ENCODE results near the gene ARCN1.

- TF ChIP-seq, protein P1, sequence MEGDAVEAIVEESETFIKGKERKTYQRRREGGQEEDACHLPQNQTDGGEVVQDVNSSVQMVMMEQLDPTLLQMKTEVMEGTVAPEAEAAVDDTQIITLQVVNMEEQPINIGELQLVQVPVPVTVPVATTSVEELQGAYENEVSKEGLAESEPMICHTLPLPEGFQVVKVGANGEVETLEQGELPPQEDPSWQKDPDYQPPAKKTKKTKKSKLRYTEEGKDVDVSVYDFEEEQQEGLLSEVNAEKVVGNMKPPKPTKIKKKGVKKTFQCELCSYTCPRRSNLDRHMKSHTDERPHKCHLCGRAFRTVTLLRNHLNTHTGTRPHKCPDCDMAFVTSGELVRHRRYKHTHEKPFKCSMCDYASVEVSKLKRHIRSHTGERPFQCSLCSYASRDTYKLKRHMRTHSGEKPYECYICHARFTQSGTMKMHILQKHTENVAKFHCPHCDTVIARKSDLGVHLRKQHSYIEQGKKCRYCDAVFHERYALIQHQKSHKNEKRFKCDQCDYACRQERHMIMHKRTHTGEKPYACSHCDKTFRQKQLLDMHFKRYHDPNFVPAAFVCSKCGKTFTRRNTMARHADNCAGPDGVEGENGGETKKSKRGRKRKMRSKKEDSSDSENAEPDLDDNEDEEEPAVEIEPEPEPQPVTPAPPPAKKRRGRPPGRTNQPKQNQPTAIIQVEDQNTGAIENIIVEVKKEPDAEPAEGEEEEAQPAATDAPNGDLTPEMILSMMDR (IDR thresholded peaks at IDR 0.05 in 2 of 3, conservative IDR thresholded peaks at IDR 0.05 in 1 of 3; ENCODE audit: insufficient read depth in 2 of 3, low read depth in 1 of 3, low read length in 3 of 3): no peak
- TF ChIP-seq C11orf30 (IDR thresholded peaks at IDR 0.05; ENCODE audit: low read depth) (no peak), POLR2A (conservative IDR thresholded peaks at IDR 0.05) (no peak), TFAM (CRISPR knock-in tag; conservative IDR thresholded peaks at IDR 0.05) (no peak), USF2 (CRISPR knock-in tag; IDR thresholded peaks at IDR 0.05) (no peak), ZBTB12 (CRISPR knock-in tag; IDR thresholded peaks at IDR 0.05) (no peak), MGA (IDR thresholded peaks at IDR 0.05) (no peak), CBX8 (IDR thresholded peaks at IDR 0.05; ENCODE audit: borderline replicate concordance, extremely low read depth, low read depth, low read length, poor library complexity, severe bottlenecking) (no peak), ZNF707 (CRISPR knock-in tag; conservative IDR thresholded peaks at IDR 0.05) (no peak), ZBTB8A (IDR thresholded peaks at IDR 0.05; ENCODE audit: partially characterized antibody) (no peak), TCF7 (IDR thresholded peaks at IDR 0.05; ENCODE audit: borderline replicate concordance) (no peak)
- TF ChIP-seq, protein P2, sequence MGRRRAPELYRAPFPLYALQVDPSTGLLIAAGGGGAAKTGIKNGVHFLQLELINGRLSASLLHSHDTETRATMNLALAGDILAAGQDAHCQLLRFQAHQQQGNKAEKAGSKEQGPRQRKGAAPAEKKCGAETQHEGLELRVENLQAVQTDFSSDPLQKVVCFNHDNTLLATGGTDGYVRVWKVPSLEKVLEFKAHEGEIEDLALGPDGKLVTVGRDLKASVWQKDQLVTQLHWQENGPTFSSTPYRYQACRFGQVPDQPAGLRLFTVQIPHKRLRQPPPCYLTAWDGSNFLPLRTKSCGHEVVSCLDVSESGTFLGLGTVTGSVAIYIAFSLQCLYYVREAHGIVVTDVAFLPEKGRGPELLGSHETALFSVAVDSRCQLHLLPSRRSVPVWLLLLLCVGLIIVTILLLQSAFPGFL (CRISPR knock-in tag; IDR thresholded peaks at IDR 0.05): no peak
- TF ChIP-seq, protein P3, sequence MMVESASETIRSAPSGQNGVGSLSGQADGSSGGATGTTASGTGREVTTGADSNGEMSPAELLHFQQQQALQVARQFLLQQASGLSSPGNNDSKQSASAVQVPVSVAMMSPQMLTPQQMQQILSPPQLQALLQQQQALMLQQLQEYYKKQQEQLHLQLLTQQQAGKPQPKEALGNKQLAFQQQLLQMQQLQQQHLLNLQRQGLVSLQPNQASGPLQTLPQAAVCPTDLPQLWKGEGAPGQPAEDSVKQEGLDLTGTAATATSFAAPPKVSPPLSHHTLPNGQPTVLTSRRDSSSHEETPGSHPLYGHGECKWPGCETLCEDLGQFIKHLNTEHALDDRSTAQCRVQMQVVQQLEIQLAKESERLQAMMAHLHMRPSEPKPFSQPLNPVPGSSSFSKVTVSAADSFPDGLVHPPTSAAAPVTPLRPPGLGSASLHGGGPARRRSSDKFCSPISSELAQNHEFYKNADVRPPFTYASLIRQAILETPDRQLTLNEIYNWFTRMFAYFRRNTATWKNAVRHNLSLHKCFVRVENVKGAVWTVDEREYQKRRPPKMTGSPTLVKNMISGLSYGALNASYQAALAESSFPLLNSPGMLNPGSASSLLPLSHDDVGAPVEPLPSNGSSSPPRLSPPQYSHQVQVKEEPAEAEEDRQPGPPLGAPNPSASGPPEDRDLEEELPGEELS (CRISPR knock-in tag; IDR thresholded peaks at IDR 0.05; ENCODE audit: borderline replicate concordance): no peak
- TF ChIP-seq, protein P4, sequence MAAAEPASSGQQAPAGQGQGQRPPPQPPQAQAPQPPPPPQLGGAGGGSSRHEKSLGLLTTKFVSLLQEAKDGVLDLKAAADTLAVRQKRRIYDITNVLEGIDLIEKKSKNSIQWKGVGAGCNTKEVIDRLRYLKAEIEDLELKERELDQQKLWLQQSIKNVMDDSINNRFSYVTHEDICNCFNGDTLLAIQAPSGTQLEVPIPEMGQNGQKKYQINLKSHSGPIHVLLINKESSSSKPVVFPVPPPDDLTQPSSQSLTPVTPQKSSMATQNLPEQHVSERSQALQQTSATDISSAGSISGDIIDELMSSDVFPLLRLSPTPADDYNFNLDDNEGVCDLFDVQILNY (CRISPR knock-in tag; IDR thresholded peaks at IDR 0.05): no peak
These were observed 61.8 kb downstream of the ARCN1 start for GRCh38 chr11:118633979-118634378.

All from K562 (cell line).